ENCODE measurements around the gene LY86.

- no peak for TF ChIP-seq ZNF384 (IDR thresholded peaks at IDR 0.05)
- no peak for TF ChIP-seq FOXK2 (IDR thresholded peaks at IDR 0.05)
- TF ChIP-seq FOXM1 (IDR thresholded peaks at IDR 0.05; ENCODE audit: borderline replicate concordance) = no peak
- TF ChIP-seq BHLHE40 (IDR thresholded peaks at IDR 0.05; ENCODE audit: borderline replicate concordance) = no peak
- no peak for TF ChIP-seq CTBP1 (IDR thresholded peaks at IDR 0.05; ENCODE audit: borderline replicate concordance)
- no peak for TF ChIP-seq FOXA1 (IDR thresholded peaks at IDR 0.05)
- no peak for TF ChIP-seq SUZ12 (IDR thresholded peaks at IDR 0.05)
- no peak for TF ChIP-seq TARDBP (IDR thresholded peaks at IDR 0.05)
- no peak for TF ChIP-seq NFRKB (IDR thresholded peaks at IDR 0.05)
- TF ChIP-seq PKNOX1 (IDR thresholded peaks at IDR 0.05) = no peak
- TF ChIP-seq SP1 (IDR thresholded peaks at IDR 0.05) = no peak
- no peak for TF ChIP-seq LEF1 (IDR thresholded peaks at IDR 0.05; ENCODE audit: borderline replicate concordance)
Measured at GRCh38 chr6:6635291-6635690, 46.8 kb downstream of the LY86 start.

All from HEK293T (cell line).